Prostate gland (tissue), 2 donors: Measurements from ENCODE around the gene APOL4.

Source experiments
- POLR2AphosphoS5 ChIP-seq: sonication (generic); formaldehyde crosslinking; IDR thresholded peaks from one replicate; pipeline ENCODE4 v1.6.1; 2017; ENCODE audit warnings: antibody characterized with exemption
- TF ChIP-seq, protein P1 (sequence below), 4 experiments: fragments of 200-600 bp in 2 of 4; fragments of 450-650 bp in 2 of 4; sonication (generic) in 2 of 4; IDR thresholded peaks; 1 replicate in 3 of 4; 2 replicates in 1 of 4; pipeline ENCODE4 v1.5.1; 2016 to 2019; ENCODE audit warnings: antibody characterized with exemption in 4 of 4, mild to moderate bottlenecking in 2 of 4, moderate library complexity in 2 of 4

DNA sequence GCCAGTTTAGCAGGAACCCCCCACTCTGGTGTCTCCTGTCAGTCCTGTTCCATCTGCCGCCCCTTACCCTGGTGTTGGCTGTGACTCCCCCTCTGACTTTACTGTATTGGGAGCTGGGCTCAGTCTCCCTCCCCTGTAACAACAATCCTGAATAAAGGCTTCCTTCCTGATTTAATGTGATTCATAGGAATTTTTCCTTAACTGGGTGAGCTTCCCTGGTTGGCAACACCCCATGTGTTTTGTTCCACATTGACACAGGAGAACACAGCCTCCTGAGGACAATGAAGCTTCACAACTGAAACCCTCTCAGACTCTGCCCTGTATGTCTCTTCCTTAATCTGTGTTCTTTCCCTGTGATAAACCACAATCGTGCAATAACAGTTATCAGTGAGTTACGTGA, 8.4 kb downstream of the APOL4 start:
- TF ChIP-seq POLR2AphosphoS5: no peak
- TF ChIP-seq, protein P1, sequence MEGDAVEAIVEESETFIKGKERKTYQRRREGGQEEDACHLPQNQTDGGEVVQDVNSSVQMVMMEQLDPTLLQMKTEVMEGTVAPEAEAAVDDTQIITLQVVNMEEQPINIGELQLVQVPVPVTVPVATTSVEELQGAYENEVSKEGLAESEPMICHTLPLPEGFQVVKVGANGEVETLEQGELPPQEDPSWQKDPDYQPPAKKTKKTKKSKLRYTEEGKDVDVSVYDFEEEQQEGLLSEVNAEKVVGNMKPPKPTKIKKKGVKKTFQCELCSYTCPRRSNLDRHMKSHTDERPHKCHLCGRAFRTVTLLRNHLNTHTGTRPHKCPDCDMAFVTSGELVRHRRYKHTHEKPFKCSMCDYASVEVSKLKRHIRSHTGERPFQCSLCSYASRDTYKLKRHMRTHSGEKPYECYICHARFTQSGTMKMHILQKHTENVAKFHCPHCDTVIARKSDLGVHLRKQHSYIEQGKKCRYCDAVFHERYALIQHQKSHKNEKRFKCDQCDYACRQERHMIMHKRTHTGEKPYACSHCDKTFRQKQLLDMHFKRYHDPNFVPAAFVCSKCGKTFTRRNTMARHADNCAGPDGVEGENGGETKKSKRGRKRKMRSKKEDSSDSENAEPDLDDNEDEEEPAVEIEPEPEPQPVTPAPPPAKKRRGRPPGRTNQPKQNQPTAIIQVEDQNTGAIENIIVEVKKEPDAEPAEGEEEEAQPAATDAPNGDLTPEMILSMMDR (IDR thresholded peaks at IDR 0.05): no peak
